T-helper 1 cell (primary cell): Measurements from ENCODE around the gene SLC46A2.

Experiments
- DNase-seq, 5 donors: peaks; one replicate each; pipeline ENCODE4 v3.0.0-alpha.2; 2012 to 2020

Gene SLC46A2

DNA sequence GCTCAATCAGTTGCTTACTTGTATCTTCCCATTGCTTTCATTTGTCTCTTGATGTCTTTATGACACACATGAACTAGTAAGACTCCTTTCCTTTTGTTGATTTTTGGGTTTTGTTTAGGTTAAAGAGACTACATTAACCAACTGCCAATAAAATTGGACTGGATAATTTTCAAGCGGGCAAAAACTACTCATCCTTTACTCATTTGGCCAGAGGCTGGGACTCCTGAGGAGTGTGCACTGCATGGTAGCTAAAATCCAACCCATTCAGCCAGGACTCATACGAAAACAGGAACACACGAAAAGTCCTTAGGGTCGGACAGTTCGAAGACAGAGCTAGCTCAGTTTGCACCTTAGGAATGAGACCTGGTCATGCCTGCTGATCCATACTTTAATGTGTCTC is 6.0 kb downstream of the SLC46A2 start:
- DNase-seq, result no peak

DNA sequence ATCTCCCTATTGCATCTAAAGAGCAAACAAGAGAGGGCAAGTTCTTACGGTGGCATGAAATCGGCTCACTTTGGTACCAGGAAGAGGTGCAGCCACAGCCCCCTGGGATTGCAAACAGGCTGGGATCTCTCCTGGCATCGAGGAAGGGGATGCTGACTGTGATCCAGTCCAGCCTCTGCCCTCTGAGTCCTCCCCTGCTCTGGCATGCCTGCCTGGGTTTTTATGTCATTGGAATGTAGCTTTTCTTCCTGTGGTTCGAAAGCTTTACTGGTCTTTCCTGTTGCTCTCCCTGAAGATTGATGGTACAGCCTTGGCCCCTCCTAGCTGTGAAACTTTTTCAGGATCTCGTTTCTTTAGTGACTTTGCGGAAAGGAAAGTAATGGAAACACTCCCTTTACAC is 6.6 kb downstream of the SLC46A2 start:
- no peak for DNase-seq

DNA sequence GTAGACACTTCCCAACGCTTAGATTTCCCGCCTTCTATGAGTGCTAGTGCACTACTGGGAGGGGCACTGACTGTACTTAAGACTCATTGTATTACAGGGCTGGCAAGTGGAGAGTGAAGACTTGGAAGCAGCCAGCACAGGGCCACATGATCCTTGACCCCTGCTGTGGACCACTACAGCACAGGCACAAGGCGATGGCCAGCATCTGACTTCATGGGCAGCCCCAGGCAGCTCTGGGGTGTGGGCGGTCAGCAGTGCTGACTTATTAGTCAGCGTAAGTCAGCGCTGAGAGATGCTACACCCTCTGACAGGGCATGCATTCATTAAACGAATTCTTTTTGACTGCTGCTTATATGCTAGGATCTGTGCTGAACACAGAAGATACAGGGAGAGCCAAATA is 9.3 kb downstream of the SLC46A2 start:
- DNase-seq, result no peak

DNA sequence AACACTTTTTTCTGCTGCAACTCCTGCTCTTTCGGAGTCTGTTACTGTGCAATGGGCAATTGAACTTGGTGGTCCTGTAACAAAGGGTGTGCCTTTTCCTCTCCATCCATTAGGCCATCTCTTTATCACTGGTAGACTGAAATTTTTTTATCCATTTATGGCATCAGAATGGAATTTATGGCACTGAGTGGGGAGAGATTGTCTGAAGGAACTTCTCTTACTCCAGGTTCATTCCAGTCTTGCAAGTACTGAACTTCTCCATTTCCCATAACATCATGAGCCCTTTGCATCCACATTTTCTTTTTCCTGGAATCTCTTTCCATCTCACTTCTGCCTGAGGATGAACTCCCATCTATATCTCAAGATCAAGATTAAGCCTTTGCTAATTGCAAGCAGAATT is 10.0 kb downstream of the SLC46A2 start:
- no peak for DNase-seq

DNA sequence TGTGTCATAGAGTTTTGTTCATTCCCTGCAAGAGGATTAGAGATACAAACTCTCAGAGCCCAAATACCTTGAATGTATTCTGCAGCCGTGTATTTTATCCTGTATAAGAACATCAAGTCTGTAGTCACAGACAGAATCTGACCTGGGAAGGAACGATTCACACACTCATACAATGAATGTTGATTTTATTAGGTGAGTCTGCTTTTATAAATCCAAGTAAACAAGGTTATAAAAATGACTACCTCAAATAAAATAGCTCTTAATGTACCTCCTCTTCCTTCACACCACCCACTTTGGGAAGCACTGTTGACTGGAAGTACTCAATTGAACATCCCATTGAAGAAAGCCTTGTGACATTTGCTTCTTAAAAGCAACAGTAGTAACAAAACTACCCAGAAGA is 11.9 kb downstream of the SLC46A2 start:
- DNase-seq, result no peak

DNA sequence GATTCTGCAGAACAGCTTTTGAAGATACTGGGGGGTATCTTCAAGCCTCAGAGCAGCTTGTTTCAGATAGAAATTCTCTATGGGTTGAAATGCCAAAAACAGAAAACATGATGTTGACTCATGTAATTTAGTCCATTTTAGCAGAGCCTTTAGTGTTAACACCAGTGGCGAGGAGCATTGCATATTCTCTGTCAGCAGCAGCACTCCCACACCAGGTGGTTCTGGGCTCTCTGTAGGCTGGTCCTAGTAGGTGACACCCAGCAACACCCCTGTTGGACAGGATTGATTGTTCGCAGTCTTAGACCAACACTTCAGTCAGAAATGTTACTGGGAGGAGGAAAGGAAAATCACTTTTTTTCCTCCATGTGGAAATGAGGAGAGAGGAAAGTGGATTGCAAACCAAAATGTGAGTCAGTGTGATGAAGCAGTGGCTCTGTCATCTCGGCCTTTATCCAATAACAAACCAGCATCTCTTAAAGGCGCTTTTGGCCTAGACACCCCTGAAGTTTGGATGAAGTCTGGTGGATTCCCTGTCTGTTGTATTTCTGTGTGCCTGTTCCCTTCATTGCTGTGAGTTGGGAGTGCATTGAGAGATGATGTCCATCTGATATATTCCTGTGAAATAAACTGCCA is 16.8 kb downstream of the SLC46A2 start:
- DNase-seq, result no peak

DNA sequence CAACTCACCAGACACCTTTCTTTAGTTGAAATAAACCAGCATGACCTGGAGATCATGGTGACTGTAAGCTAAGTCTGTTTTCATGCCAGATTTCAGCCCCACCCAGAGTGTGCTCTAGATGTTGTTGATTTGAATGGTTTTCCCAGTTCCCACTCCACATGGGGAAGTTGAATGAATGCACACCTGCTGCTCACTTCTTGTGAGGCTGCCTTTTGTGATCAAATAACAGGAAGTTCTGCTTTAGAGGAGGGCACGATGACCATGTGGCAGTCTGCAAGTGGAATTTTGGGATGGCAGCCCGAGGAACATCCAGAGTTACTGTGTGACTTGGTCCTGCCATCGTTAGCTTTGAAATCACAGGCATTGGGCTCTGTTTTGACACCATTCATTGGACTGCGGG is 18.7 kb downstream of the SLC46A2 start:
- no peak for DNase-seq

DNA sequence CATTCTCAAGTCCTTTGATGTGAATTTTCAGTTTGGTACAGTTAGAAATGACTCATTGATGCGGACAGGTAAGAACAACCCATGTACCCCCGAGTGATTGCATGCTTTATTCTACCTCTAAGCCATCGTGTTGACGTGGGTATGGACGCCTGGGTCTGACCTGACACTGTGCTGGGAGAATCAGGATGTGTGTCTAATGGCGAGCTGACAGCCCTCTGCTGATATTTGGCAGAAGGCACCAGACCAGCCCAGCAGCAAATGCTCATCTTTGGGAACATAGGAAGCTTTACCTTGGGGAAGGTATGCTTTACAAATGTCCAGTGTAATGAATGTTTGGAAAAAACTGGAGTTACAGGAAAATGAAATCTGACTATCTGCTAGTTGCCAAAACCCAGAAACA is 20.1 kb downstream of the SLC46A2 start:
- DNase-seq, result no peak

DNA sequence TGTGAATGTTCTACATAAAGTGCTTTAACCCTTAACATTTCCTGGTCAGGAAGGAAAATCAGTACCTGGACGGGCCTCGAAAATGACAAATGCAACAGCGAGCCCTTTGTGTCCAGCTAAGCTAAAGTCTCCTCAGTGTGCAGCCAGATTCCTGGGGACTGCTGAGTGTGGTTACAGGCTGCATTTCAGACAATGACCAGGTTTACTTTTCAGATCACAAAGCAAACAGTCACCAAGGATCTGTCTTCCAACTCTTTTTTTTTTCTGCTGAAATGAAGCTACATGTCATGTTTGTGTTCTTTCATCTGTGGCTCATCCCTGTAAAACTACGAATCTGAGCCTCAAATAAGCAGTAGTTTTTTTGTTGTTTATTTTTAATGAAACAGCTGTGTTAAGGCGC is 20.8 kb downstream of the SLC46A2 start:
- no peak for DNase-seq

DNA sequence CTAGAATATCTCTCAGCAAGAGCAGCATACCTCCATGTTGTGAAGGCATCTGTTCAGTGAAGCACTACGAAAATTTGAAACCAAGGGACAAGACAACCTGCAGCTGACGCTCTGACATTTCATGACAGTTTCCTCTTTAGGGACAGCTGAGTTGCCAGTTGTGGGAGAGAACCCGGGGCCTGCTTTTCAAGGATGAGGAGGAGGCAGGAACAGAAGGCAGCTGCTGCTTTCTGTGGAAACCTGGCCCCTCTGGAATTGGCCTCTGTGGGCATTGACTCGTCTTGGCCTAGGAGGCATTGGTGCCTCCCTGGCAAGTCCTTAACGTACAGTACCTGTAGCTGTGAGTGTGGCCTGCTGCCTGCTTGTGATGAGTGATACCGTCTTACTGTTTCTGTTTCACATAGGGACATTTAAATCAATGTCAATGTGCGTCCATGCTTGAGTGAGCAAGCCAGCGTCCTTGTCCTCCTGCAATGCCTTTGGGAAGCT is 21.6 kb downstream of the SLC46A2 start:
- no peak for DNase-seq

DNA sequence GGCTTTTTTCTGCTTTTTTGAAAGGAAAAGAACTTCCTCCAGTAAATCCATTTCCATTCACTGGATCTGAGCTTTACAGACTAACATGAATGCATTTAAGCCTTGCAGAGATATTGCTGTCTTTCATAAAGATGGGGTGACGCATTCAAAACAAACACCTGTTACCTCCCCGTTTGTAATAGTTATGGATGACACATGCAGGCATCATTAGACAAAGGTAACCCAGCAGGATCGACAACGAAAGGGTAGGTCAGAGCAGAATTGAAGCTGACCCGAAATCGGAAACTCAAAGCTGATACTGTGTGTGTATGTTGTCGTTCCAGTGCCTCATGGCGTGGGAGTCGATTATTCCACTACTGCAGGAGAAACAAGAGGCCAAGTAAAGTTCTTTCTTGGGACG is 22.2 kb downstream of the SLC46A2 start:
- DNase-seq, result no peak

DNA sequence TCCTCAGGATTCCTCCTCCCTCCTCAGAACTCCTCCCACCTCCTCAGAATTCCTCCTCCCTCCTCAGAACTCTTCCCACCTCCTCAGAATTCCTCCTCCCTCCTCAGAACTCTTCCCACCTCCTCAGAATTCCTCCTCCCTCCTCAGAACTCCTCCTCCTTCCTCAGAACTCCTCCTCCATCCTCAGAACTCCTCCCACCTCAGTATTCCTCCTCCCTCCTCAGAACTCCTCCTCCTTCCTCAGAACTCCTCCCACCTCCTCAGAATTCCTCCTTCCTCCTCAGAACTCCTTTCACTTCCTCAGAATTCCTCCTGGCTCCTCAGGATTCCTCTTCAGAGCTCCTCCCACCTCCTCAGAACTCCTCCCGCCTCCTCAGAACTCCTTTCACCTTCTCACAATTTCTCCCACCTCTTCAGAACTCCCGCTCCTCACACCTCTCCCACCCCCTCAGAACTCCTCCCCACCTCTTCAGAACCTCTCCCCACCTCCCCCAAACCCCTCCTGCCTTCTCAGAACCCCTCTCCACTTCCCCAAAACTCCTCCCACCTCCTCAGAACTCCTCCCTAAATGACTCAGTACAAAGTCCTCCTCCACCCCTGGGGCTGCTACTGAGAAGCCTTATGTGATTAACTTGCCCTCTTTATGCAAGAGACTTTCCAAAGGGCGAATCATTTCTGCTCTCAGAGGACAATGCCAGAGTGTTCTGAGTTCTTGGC is 23.2 kb downstream of the SLC46A2 start:
- DNase-seq, result peak in 1 of 5 donors; percentile 54

DNA sequence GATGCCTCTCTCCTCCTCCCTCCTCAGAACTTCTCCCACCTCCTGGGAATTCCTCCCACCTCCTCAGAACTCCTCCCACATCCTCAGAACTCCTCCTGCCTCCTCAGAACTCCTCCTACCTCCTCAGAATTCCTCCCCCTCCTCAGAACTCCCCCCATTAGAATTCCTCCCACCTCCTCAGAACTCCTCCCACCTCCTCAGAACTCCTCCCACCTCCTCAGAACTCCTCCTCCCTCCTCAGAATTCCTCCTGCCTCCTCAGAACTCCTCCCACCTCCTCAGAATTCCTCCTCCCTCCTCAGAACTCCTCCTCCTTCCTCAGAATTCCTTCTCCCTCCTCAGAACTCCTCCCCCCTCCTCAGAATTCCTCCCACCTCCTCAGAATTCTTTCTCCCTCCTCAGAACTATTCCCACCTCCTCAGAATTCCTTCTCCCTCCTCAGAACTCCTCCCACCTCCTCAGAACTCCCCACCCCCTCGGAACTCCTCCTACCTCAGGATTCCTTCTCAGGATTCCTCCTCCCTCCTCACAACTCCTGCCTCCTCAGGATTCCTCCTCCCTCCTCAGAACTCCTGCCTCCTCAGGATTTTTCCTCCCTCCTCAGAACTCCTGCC is 23.9 kb downstream of the SLC46A2 start:
- no peak for DNase-seq

DNA sequence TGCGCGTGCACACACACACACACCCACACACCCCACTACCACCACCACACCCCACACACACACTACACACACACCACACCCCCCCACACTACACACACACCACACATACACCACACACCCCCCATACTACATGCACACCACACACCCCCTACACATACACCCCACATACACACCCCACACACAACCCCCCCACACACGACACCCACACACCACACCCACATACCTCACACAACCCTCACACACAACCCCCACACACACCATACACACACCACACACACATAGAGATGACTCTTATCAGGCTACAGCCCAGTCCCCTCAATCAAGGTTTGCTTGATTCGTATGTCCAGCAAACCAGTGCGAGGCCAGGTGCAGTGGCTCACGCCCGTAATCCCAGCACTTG is 25.7 kb downstream of the SLC46A2 start:
- DNase-seq, result no peak

DNA sequence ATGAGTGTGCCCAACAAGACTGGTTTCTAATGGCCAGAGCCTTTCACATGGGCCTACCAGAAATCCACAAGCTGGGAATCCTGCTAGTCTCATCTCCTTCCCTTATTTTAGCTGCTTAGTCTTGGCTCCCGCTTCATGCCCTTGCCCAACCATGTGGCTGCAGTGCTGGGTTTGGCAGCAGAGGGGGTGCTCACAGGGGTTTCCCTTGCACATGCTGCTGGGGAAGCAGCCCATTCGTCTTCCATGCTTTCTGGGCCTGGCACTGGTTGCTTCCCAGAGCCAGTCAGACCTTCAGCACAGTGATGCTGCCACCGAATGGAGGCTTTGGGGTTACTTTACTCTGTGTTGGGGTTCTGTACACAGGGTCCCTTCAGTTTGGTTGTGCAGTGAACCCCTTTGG is 26.3 kb downstream of the SLC46A2 start:
- DNase-seq, result no peak

DNA sequence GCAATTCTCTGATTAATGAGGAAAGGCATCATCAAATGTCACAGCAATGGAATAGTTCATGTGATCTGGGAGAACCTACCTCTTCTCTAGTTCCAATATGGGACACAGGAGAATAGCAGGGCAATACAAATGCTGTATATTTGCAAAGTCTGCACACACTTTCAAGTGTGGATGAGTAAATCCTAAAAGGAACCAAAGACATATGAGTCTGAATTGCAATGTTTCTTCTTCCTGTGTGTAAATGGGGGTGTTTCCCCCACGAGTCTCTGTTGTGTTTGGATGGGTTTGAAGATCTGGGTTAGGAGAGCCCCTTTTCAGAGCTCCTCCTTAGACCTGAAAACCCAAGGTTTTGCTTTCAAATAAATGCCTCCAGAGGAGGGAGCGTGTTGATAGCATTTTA is 26.9 kb downstream of the SLC46A2 start:
- DNase-seq, result no peak

DNA sequence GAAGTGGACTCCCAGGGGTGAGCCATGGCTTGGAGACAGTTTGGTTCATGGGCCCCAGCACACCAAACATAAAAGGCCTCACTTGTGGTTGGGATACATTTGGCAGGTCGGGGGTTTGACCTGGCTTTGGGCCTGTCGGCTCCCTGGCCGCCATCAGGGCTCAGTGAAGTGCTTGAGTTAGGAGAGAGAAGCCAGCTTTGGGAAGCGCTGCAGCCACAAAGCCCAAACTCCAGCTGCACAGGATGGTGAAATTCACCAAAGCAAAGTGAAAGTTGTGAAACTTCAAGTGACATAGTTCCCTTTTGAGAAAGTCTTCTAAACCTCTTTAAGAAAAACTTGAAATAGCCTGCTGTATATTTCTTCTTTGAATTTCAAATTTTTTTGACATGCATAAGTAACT is 27.5 kb downstream of the SLC46A2 start:
- DNase-seq, result no peak

DNA sequence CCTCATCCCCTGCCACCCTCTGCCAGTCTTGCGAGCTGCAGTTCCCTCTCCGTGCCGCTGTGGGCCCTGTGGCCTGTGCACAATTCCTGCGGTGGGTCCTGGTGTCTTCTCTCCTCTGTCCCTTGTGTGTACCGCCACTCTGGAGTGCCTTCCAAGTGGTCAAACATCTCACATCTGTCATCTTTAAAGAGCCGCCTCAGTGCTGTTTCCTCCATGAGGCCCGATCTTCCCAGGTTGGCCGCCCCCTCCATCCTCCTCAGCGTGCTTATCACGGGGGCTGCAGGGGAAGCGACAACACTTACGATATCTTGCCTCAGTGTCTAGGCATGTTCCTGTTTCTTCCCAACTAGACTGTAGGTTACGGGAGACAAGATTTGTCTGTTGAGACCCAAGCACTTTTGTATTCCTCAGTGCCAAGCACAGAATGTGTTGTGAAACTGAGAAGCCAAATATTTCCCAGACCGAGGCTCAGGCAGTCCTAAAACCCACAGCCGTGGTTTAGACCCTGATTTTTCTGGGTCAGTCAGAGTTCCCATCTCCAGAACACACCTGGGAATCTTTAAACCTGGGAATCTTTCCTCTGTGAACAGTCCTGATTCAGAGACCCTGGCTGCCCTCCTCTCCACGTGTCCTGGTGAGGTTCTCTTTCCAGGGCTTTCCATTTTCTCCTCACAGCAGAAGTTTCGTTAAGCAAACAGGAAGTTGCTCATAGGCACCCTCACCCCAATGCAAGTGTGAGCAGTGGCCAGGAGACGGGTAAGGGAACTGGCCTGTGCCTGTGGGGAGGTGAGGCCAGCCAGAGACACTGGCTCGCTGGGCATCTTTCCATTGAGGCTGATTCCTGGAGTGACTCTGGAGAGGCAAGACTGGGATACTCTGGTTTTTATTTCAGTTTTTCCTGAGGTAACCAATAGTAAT is 28.8 kb downstream of the SLC46A2 start:
- DNase-seq, result no peak

DNA sequence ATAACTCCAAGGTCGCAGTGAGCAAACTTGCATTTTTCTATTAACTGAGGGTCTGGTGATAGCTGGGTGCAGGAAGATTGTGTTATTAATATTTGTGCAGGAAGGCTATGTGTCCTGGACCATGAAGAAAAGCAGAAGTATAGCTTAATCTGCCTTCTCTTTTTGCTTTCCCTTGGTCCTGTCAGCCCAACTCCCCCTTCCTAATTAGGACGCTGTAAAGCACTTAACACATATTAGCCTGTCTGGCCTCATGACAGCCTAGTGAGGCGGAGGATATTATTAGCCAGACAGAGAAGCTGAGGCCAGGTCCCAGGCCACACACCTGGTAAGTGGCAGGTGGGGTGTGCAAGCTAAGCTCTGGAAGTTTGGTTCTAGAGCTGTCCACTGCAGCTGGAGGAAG is 29.5 kb downstream of the SLC46A2 start:
- no peak for DNase-seq

DNA sequence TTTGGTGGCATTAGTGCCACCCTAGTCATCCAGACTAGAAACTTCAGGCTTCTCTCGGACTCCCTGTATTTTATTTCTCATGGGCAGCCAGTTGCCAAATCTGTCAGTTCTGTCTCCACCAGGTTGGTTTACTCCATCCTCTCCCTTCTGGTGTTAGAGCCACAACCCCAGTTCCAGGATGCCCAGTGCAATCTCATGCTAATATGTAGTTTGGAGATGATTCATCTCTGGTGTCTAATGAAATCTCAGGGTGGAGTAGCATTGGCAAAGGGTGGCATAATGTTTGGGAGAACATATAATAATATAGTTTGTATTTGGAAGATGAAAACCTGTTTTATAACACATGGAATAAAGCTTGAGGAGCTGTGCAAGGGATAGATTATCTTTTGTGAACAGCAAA is 30.2 kb downstream of the SLC46A2 start:
- DNase-seq, result no peak

DNA sequence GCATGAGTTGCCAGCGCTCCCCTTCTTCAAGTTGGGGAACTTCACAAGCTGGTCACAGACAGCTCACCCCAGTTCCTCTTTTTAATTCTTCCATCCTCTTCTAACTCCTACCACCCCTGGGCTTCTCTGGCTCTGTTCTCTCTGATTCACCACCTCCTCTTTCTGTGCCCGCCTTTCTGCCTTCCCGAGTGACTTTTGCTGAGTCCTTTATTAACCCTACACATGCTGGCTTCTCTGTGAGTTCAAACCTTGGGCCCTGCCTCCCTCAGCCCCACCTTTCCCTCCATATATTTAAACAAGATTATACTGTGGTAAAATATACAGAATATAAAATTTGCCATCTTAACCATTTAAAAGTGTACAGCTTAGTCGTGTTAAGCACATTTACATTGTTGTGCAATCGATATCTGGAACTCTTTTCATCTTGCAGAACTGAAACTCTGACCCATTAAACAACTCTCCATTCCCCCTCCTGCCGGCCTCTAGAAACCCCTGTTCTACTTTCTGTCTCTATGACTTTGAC is 32.0 kb downstream of the SLC46A2 start:
- no peak for DNase-seq

DNA sequence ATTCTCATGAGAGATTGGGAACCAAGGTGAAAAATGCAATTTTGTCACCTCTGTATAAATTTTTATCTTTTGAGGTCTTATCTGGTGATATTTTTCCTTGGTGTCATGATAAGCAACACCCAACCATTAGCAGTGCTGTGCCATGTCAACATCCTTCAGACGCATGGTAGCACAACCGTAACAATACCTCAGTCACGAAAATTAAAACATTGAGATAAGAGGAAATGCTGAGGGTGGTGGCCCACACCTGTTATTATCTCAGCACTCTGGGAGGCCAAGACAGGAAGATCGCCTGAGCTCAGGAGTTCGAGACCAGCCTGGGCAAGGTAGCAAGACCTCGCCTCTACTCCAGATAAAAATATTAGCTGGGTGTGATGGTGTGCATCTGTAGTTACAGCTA is 32.7 kb downstream of the SLC46A2 start:
- DNase-seq, result no peak

DNA sequence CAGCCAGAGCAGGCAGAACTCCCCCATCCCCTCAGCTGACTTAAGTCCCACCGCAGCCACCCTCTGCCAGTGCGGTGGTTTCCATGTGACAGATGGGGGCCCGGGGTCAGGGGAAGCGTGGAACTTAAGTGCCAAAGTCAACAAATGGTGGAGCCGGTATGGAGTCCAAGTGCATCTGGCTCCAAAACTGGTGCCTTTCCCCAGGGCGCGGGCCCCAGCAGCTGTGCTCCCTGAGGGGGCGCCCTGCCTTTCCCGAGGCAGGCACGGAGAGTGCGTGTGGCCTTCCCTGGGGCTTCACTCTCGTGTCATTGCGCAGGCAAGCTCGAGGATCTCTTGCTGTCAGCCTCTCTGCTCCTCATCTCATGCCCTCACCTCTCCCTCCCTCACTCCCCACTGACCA is 33.8 kb downstream of the SLC46A2 start:
- no peak for DNase-seq
